Sigmoid colon (tissue), 7 donors: Measurements from ENCODE around the gene FYN. TPM values are rescaled to one million over a fixed set of nuclear protein-coding genes. Genes with fewer than 3 reads are reported as not detected.

Source experiments
- DNase-seq: peaks from one replicate; pipeline ENCODE4 v3.0.0-alpha.2; 2019
- H3K27ac ChIP-seq, 4 donors: fragments of 200-600 bp; sonication (generic); one replicate each; pipeline ENCODE4 v1.5.1; 2016 to 2019; ENCODE audit warnings: mild to moderate bottlenecking in 1 of 4
- H3K27me3 ChIP-seq, 3 donors: fragments of 200-600 bp; sonication (generic); one replicate each; pipeline ENCODE4 v1.5.1; 2019; ENCODE audit warnings: mild to moderate bottlenecking in 1 of 3
- H3K36me3 ChIP-seq, 4 donors: fragments of 200-600 bp; sonication (generic); one replicate each; pipeline ENCODE4 v1.5.1; 2016 to 2019
- H3K4me1 ChIP-seq, 4 donors: fragments of 200-600 bp; sonication (generic); one replicate each; pipeline ENCODE4 v1.5.1; 2017 to 2019
- H3K4me3 ChIP-seq, 4 donors: fragments of 200-600 bp; sonication (generic); one replicate each; pipeline ENCODE4 v1.5.1; 2017 to 2019; ENCODE audit warnings: mild to moderate bottlenecking in 2 of 4, moderate library complexity in 1 of 4
- H3K9me3 ChIP-seq, 4 donors: fragments of 200-600 bp in 3 of 4; sonication (generic) in 3 of 4; one replicate each; pipeline versions ENCODE4 v1.5.1 to v1.6.1; 2013 to 2019
- EP300 ChIP-seq, 4 donors: sonication (generic); formaldehyde crosslinking; IDR thresholded peaks; one replicate each; pipeline ENCODE4 v1.6.1; 2017; ENCODE audit warnings: antibody characterized with exemption in 4 of 4
- POLR2A ChIP-seq, 2 donors: fragments of 450-650 bp; IDR thresholded peaks; one replicate each; pipeline ENCODE4 v1.6.1; 2016; ENCODE audit warnings: antibody characterized with exemption in 2 of 2, mild to moderate bottlenecking in 2 of 2, moderate library complexity in 2 of 2
- POLR2AphosphoS5 ChIP-seq, 4 donors: sonication (generic); formaldehyde crosslinking; IDR thresholded peaks; one replicate each; pipeline ENCODE4 v1.6.1; 2017; ENCODE audit warnings: antibody characterized with exemption in 4 of 4
- WGBS, 2 donors: extraction: QIAGEN DNeasy Blood & Tissue Kit; methylation state at CpG; one replicate each; pipeline ENCODE4 v1.1.7; 2013; 5-methylcytosine and 5-hydroxymethylcytosine counted together
- intact Hi-C: fragments of 100-400 bp; cut with DNase I; formaldehyde crosslinking; loops from one replicate; pipeline ENCODE4 v1.15.1; 2023
- polyA plus RNA-seq, 3 donors: library from polyadenylated mRNA; stranded (reverse); fragments of 200-250 nt; gene quantifications; one replicate each; pipeline ENCODE4 v1.2.3, GENCODE V29; 2013
- total RNA-seq, 4 donors: library from RNA; depleted of rRNA; stranded (reverse); fragments of >200 nt; gene quantifications; one replicate each; pipeline ENCODE4 v1.1.0, GENCODE V29; 2016
- TF ChIP-seq, protein P1 (sequence below), 4 experiments: fragments of 450-650 bp in 3 of 4; fragments of 200-600 bp in 1 of 4; IDR thresholded peaks; one replicate each; pipeline ENCODE4 v1.5.1; 2016 to 2019; ENCODE audit warnings: antibody characterized with exemption in 4 of 4, mild to moderate bottlenecking in 3 of 4, moderate library complexity in 2 of 4
- donor health status: healthy with polysubstance abuse.
- donor health status: Bipolar disorder and iron deficiency.
- donor health status: healthy.

Gene FYN
- total and polyA plus RNA-seq, 7 donors = 2.3 to 81.4 (median 56.9) TPM

DNA sequence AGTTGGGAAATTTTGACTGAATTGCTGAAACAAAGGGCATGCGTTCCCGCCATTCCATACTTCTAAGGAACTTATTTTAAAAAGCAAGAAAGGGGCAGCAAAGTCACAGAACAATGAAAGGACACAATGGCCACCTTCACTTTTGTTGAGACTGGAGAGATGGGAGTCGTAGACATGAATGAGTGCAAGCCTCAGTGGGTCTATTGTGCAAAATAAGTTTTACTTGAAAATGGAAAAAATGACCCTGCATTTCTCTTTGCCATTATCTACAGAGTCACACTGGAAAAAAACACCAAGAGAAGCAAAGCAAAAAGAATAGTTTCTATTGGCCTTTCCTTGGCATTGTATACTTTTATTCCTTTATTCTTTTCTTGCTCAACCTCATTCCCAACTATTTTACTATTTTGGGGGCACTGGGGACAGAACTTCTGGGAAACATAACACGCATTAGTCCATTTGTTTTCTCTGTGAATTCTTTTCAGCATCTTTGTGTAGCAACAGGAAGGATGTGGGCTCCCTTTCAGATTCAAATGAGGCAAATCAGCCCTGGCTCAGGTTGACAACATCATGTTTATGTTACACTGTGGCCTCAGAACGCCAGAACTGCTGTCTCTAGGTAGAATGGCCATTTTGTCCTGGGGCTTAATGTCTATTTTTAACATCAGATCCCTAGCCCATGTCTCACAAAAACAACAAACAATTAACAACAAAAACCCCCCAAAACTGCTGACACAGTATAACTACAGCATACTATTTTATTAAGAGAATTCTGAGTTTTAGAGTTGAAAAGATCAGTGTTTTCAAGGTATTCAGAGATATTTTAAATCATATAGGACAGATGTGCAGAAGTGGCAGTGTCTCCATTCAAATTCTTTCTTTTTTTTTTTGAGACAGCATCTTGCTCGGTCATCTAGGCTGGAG lies 122.2 kb downstream of the FYN start:
- intact Hi-C loops = no loop called here
- Histone ChIP-seq H3K27me3 (no peaks in the 10 kb centered on the region), H3K36me3 (no peaks in the 10 kb centered on the region), H3K27ac (peak overlapping the region in 1 of 4 donors; percentile 10), H3K4me3 (no peak overlapping the region), H3K4me1 (peaks cover 0 to 14% (median 4%) of the 10 kb centered on the region in 4 donors), H3K9me3 (no peaks in the 10 kb centered on the region)
- DNase-seq = no peak
- WGBS, 2 donors = 71 to 83% methylated on average over 6 of the region's 6 CpGs
- no peak for TF ChIP-seq POLR2AphosphoS5 (IDR thresholded peaks at IDR 0.05)
- no peak for TF ChIP-seq POLR2A (IDR thresholded peaks at IDR 0.05)
- TF ChIP-seq, protein P1, sequence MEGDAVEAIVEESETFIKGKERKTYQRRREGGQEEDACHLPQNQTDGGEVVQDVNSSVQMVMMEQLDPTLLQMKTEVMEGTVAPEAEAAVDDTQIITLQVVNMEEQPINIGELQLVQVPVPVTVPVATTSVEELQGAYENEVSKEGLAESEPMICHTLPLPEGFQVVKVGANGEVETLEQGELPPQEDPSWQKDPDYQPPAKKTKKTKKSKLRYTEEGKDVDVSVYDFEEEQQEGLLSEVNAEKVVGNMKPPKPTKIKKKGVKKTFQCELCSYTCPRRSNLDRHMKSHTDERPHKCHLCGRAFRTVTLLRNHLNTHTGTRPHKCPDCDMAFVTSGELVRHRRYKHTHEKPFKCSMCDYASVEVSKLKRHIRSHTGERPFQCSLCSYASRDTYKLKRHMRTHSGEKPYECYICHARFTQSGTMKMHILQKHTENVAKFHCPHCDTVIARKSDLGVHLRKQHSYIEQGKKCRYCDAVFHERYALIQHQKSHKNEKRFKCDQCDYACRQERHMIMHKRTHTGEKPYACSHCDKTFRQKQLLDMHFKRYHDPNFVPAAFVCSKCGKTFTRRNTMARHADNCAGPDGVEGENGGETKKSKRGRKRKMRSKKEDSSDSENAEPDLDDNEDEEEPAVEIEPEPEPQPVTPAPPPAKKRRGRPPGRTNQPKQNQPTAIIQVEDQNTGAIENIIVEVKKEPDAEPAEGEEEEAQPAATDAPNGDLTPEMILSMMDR (IDR thresholded peaks at IDR 0.05) = no peak
- TF ChIP-seq EP300 (IDR thresholded peaks at IDR 0.05) = no peak

GRCh38 chr6:111750153-111750552 lies 123.1 kb downstream of the FYN start:
- DNase-seq = no peak
- H3K27ac ChIP-seq = peak overlapping the region in 1 of 4 donors; percentile 10
- H3K4me1 ChIP-seq = peaks cover 0 to 20% (median 4%) of the 10 kb centered on the region in 4 donors
- intact Hi-C loops = no loop called here
- no peaks in the 10 kb centered on the region for H3K9me3 ChIP-seq
- 90 to 91% methylated on average over 7 of the region's 7 CpGs for WGBS, 2 donors
- H3K36me3 ChIP-seq = no peaks in the 10 kb centered on the region
- no peaks in the 10 kb centered on the region for H3K27me3 ChIP-seq
- no peak for TF ChIP-seq EP300 (IDR thresholded peaks at IDR 0.05)
- TF ChIP-seq, protein P1 (IDR thresholded peaks at IDR 0.05) = no peak
- TF ChIP-seq POLR2A (IDR thresholded peaks at IDR 0.05) = no peak
- no peak for TF ChIP-seq POLR2AphosphoS5 (IDR thresholded peaks at IDR 0.05)
- H3K4me3 ChIP-seq = no peak overlapping the region

DNA sequence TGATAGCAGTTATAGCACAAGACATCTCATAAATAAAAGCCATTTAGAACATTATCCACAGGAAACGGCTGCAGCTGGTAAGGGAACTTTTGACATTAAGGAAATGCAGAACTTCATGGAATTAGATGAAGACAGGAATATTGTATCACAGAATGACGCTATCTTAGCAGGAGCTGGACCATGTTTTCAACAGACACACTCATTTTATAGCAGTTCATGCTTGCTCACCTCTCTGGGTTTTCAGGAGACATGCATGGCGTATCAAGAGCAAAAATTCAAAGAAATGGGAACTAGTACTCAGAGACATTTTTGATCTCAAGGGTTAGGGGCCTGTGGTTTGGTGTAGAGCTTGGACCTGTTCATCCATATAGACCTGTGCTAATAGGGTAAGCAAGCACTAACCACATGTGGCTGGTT lies 125.0 kb downstream of the FYN start:
- Histone ChIP-seq H3K27me3 (no peaks in the 10 kb centered on the region), H3K9me3 (no peaks in the 10 kb centered on the region), H3K36me3 (no peaks in the 10 kb centered on the region), H3K4me1 (peaks cover 0 to 37% (median 12%) of the 10 kb centered on the region in 4 donors), H3K27ac (peak overlapping the region in 1 of 4 donors; percentile 6), H3K4me3 (no peak overlapping the region)
- WGBS, 2 donors = 62 to 93% methylated on average over 3 of the region's 3 CpGs
- TF ChIP-seq, protein P1 (IDR thresholded peaks at IDR 0.05) = no peak
- TF ChIP-seq POLR2AphosphoS5 (IDR thresholded peaks at IDR 0.05) = no peak
- no peak for TF ChIP-seq POLR2A (IDR thresholded peaks at IDR 0.05)
- TF ChIP-seq EP300 (IDR thresholded peaks at IDR 0.05) = no peak
- intact Hi-C loops = no loop called here
- no peak for DNase-seq

- intact Hi-C loops = no loop called here
- H3K27me3 ChIP-seq = no peaks in the 10 kb centered on the region
- H3K36me3 ChIP-seq = no peaks in the 10 kb centered on the region
- no peaks in the 10 kb centered on the region for H3K9me3 ChIP-seq
- DNase-seq = no peak
- TF ChIP-seq, protein P1 (IDR thresholded peaks at IDR 0.05) = no peak
- TF ChIP-seq POLR2AphosphoS5 (IDR thresholded peaks at IDR 0.05) (no peak), POLR2A (IDR thresholded peaks at IDR 0.05) (no peak), EP300 (IDR thresholded peaks at IDR 0.05) (no peak)
- peaks cover 0 to 38% (median 12%) of the 10 kb centered on the region in 4 donors for H3K4me1 ChIP-seq
- H3K27ac ChIP-seq = peak overlapping the region in 1 of 4 donors; percentile 6
- WGBS, 2 donors = 69 to 87% methylated on average over 5 of the region's 5 CpGs
- no peak overlapping the region for H3K4me3 ChIP-seq
These were observed 125.4 kb downstream of the FYN start for GRCh38 chr6:111747829-111748228.
